HEK293 (cell line): ENCODE results near the gene WDR3.

Source experiments
- CTCF ChIA-PET: fragments of 350-600 bp; formaldehyde crosslinking; extraction: SDS; loops from one replicate; lab custom pipeline; 2021; ENCODE audit warnings: antibody characterized with exemption; lab: Yijun Ruan, JAX
- POLR2A ChIA-PET: fragments of 300-600 bp; formaldehyde crosslinking; extraction: SDS; loops from one replicate; lab custom pipeline; 2020; ENCODE audit warnings: antibody characterized with exemption, inconsistent platforms; lab: Yijun Ruan, JAX
- H3K27ac ChIP-seq: fragments of 200-500 bp; sonication (Bioruptor generic); 2 replicates; pipeline ENCODE4 v1.5.1; 2014; ENCODE audit warnings: low read depth, low read length, control low read depth, inconsistent platforms; ENCODE audit errors: extremely low read depth
- H3K36me3 ChIP-seq, 2 experiments: fragments of 200-500 bp in 1 of 2; sonication (Bioruptor generic) in 1 of 2; 1 replicate in 1 of 2; 2 replicates in 1 of 2; pipeline ENCODE4 v1.5.1; 2014 to 2017; ENCODE audit warnings: inconsistent platforms in 2 of 2, low read length in 2 of 2; ENCODE audit not compliant: control insufficient read depth in 2 of 2, insufficient read depth in 1 of 2
- H3K4me1 ChIP-seq: fragments of 200-500 bp; sonication (Bioruptor generic); 2 replicates; pipeline ENCODE4 v1.5.1; 2014; ENCODE audit warnings: mild to moderate bottlenecking, low read length, inconsistent platforms; ENCODE audit not compliant: control insufficient read depth, insufficient read depth
- H3K4me3 ChIP-seq: 2 replicates; pipeline ENCODE4 v1.5.1; 2011; ENCODE audit warnings: low read depth, mild to moderate bottlenecking, control low read depth, low read length, moderate library complexity
- H3K9me3 ChIP-seq: fragments of 200-500 bp; sonication (Bioruptor generic); 2 replicates; pipeline ENCODE4 v1.5.1; 2014; ENCODE audit warnings: low read depth, low read length, inconsistent platforms; ENCODE audit not compliant: control insufficient read depth, insufficient read depth
- HOXD13 ChIP-seq: sonication (generic); formaldehyde crosslinking; IDR thresholded peaks from 2 replicates; pipeline ENCODE4 v1.8.0; 2022; ENCODE audit warnings: missing genetic modification reagents, borderline replicate concordance
- KLF10 ChIP-seq: fragments of 450-650 bp; IDR thresholded peaks from 2 replicates; pipeline ENCODE4 v1.5.1; 2018; ENCODE audit warnings: missing biosample characterization, mild to moderate bottlenecking, missing genetic modification characterization
- OVOL3 ChIP-seq: fragments of 450-650 bp; formaldehyde crosslinking; IDR thresholded peaks from 2 replicates; pipeline ENCODE4 v1.5.1; 2016; ENCODE audit warnings: missing biosample characterization, missing genetic modification characterization
- REPIN1 ChIP-seq: fragments of 450-650 bp; formaldehyde crosslinking; IDR thresholded peaks from 2 replicates; pipeline ENCODE4 v1.5.1; 2017; ENCODE audit warnings: missing biosample characterization, missing genetic modification characterization, low read depth
- SCRT1 ChIP-seq: fragments of 450-650 bp; formaldehyde crosslinking; IDR thresholded peaks from 2 replicates; pipeline ENCODE4 v1.5.1; 2016; ENCODE audit warnings: missing biosample characterization, missing genetic modification characterization, borderline replicate concordance
- SCRT2 ChIP-seq: fragments of 450-650 bp; formaldehyde crosslinking; IDR thresholded peaks from 2 replicates; pipeline ENCODE4 v1.5.1; 2016; ENCODE audit warnings: missing biosample characterization, missing genetic modification characterization
- SP7 ChIP-seq: fragments of 450-650 bp; formaldehyde crosslinking; IDR thresholded peaks from 2 replicates; pipeline ENCODE4 v1.5.1; 2016; ENCODE audit warnings: missing biosample characterization, missing genetic modification characterization
- ZBTB48 ChIP-seq: fragments of 450-650 bp; formaldehyde crosslinking; IDR thresholded peaks from 2 replicates; pipeline ENCODE4 v1.5.1; 2016; ENCODE audit warnings: missing biosample characterization, missing genetic modification characterization
- ZBTB7A ChIP-seq: fragments of 450-650 bp; formaldehyde crosslinking; IDR thresholded peaks from 2 replicates; pipeline ENCODE4 v1.5.1; 2016; ENCODE audit warnings: low read depth, missing biosample characterization, missing genetic modification characterization
- ZNF133 ChIP-seq: fragments of 450-650 bp; formaldehyde crosslinking; IDR thresholded peaks from 2 replicates; pipeline ENCODE4 v1.5.1; 2016; ENCODE audit warnings: missing biosample characterization, missing genetic modification characterization
- ZNF146 ChIP-seq: fragments of 450-650 bp; formaldehyde crosslinking; IDR thresholded peaks from 2 replicates; pipeline ENCODE4 v1.5.1; 2016; ENCODE audit warnings: missing biosample characterization, missing genetic modification characterization
- ZNF157 ChIP-seq: fragments of 450-650 bp; formaldehyde crosslinking; IDR thresholded peaks from 2 replicates; pipeline ENCODE4 v1.5.1; 2016; ENCODE audit warnings: missing biosample characterization, missing genetic modification characterization
- ZNF239 ChIP-seq: fragments of 450-650 bp; formaldehyde crosslinking; IDR thresholded peaks from 2 replicates; pipeline ENCODE4 v1.5.1; 2016; ENCODE audit warnings: missing biosample characterization, missing genetic modification characterization
- ZNF560 ChIP-seq: fragments of 450-650 bp; formaldehyde crosslinking; IDR thresholded peaks from 2 replicates; pipeline ENCODE4 v1.5.1; 2017; ENCODE audit warnings: missing biosample characterization, missing genetic modification characterization, borderline replicate concordance
- ZNF621 ChIP-seq: fragments of 450-650 bp; formaldehyde crosslinking; IDR thresholded peaks from 2 replicates; pipeline ENCODE4 v1.5.1; 2017; ENCODE audit warnings: missing biosample characterization, missing genetic modification characterization
- ZNF660 ChIP-seq: fragments of 450-650 bp; IDR thresholded peaks from 2 replicates; pipeline ENCODE4 v1.5.1; 2018; ENCODE audit warnings: missing biosample characterization, mild to moderate bottlenecking, missing genetic modification characterization
- ZNF670 ChIP-seq: fragments of 450-650 bp; formaldehyde crosslinking; IDR thresholded peaks from 2 replicates; pipeline ENCODE4 v1.5.1; 2016; ENCODE audit warnings: missing biosample characterization, missing genetic modification characterization, low read depth
- ZNF768 ChIP-seq: fragments of 450-650 bp; formaldehyde crosslinking; IDR thresholded peaks from 2 replicates; pipeline ENCODE4 v1.5.1; 2018; ENCODE audit warnings: missing biosample characterization, mild to moderate bottlenecking, missing genetic modification characterization
- ZNF843 ChIP-seq: fragments of 450-650 bp; formaldehyde crosslinking; IDR thresholded peaks from 2 replicates; pipeline ENCODE4 v1.5.1; 2016; ENCODE audit warnings: missing biosample characterization, missing genetic modification characterization
- TF ChIP-seq, protein P1 (sequence below): fragments of 450-650 bp; formaldehyde crosslinking; IDR thresholded peaks from 2 replicates; pipeline ENCODE4 v1.5.1; 2016; ENCODE audit warnings: missing biosample characterization, missing genetic modification characterization, low read depth
- TF ChIP-seq, protein P2 (sequence below): fragments of 450-650 bp; formaldehyde crosslinking; IDR thresholded peaks from 2 replicates; pipeline ENCODE4 v1.5.1; 2016; ENCODE audit warnings: missing biosample characterization, missing genetic modification characterization
- TF ChIP-seq, protein P3 (sequence below): IDR thresholded peaks from 2 replicates; pipeline ENCODE4 v1.6.1; 2011; ENCODE audit warnings: mild to moderate bottlenecking, low read depth, low read length, borderline replicate concordance
- TF ChIP-seq, protein P4 (sequence below): fragments of 450-650 bp; formaldehyde crosslinking; IDR thresholded peaks from 2 replicates; pipeline ENCODE4 v1.5.1; 2017; ENCODE audit warnings: missing biosample characterization, missing genetic modification characterization
- TF ChIP-seq, protein P5 (sequence below): sonication (generic); formaldehyde crosslinking; IDR thresholded peaks from 2 replicates; pipeline ENCODE4 v1.8.1; 2022; ENCODE audit warnings: mild to moderate bottlenecking, moderate library complexity, missing genetic modification reagents

WDR3 gene

DNA sequence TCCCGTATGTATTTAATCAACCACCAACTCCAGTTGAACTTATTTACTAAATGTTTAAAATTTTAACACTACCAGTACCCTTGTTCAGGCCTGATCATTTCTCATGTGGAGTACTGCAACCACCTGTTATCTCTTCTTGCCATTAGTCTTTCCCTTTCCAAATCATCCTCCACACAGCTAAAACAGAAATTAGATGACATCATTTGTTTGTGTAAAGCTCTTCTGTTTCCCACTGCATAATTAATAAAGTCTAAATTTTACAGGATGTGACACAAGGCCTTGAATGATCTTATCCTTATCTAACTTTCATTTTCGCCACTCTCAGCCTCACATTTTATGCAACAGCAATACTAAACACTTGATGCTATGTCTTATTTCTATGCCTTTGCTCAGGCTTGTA lies 24.5 kb upstream of the WDR3 start:
- Histone ChIP-seq H3K4me1 (no peaks in the 10 kb centered on the region), H3K36me3 (peaks cover 0 to 72% of the 10 kb centered on the region in 2 experiments), H3K4me3 (no peak overlapping the region), H3K27ac (no peak overlapping the region), H3K9me3 (no peaks in the 10 kb centered on the region)
- no peak for TF ChIP-seq ZNF843 (tag by site-specific recombination)
- TF ChIP-seq, protein P1, sequence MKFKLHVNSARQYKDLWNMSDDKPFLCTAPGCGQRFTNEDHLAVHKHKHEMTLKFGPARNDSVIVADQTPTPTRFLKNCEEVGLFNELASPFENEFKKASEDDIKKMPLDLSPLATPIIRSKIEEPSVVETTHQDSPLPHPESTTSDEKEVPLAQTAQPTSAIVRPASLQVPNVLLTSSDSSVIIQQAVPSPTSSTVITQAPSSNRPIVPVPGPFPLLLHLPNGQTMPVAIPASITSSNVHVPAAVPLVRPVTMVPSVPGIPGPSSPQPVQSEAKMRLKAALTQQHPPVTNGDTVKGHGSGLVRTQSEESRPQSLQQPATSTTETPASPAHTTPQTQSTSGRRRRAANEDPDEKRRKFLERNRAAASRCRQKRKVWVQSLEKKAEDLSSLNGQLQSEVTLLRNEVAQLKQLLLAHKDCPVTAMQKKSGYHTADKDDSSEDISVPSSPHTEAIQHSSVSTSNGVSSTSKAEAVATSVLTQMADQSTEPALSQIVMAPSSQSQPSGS (tag by site-specific recombination) = peak; percentile 81
- TF ChIP-seq SCRT2 (tag by site-specific recombination) = peak; percentile 75
- TF ChIP-seq SCRT1 (tag by site-specific recombination) = no peak
- no peak for TF ChIP-seq OVOL3
- TF ChIP-seq HOXD13 (CRISPR knock-in tag) = no peak
- ChIA-PET POLR2A (no interaction called here), CTCF (interaction anchor here (5.2 kb wide), 1 partner anchor 9 kb away, joined by 29 read pairs; no protein-coding TSS in a partner anchor)

DNA sequence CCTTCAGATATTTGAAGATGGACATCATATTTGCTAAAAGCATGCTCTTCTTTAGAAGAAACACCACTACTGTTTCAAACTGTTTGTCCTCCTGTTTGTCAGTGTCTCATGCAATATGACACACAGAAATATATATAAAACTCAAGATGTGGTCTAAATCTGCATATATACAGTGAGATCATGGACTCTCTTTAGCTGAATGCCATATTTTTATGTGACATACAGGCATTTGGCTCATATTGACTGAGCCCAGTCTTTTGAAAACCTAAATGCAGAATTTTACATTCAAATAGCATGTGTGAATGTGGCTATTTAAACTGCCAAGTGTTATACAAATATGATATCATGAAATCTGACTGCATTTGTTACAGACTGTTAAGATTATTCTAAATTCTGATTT lies 18.5 kb upstream of the WDR3 start:
- Histone ChIP-seq H3K4me3 (no peak overlapping the region), H3K4me1 (no peaks in the 10 kb centered on the region), H3K9me3 (no peaks in the 10 kb centered on the region), H3K27ac (no peak overlapping the region), H3K36me3 (peaks cover 12 to 81% of the 10 kb centered on the region in 2 experiments; a peak in 2 of 3 replicates)
- TF ChIP-seq, protein P2, sequence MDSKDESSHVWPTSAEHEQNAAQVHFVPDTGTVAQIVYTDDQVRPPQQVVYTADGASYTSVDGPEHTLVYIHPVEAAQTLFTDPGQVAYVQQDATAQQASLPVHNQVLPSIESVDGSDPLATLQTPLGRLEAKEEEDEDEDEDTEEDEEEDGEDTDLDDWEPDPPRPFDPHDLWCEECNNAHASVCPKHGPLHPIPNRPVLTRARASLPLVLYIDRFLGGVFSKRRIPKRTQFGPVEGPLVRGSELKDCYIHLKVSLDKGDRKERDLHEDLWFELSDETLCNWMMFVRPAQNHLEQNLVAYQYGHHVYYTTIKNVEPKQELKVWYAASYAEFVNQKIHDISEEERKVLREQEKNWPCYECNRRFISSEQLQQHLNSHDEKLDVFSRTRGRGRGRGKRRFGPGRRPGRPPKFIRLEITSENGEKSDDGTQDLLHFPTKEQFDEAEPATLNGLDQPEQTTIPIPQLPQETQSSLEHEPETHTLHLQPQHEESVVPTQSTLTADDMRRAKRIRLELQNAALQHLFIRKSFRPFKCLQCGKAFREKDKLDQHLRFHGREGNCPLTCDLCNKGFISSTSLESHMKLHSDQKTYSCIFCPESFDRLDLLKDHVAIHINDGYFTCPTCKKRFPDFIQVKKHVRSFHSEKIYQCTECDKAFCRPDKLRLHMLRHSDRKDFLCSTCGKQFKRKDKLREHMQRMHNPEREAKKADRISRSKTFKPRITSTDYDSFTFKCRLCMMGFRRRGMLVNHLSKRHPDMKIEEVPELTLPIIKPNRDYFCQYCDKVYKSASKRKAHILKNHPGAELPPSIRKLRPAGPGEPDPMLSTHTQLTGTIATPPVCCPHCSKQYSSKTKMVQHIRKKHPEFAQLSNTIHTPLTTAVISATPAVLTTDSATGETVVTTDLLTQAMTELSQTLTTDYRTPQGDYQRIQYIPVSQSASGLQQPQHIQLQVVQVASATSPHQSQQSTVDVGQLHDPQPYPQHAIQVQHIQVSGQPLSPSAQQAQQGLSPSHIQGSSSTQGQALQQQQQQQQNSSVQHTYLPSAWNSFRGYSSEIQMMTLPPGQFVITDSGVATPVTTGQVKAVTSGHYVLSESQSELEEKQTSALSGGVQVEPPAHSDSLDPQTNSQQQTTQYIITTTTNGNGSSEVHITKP (tag by site-specific recombination) = no peak
- TF ChIP-seq ZNF660 (tag by site-specific recombination) (no peak), ZNF157 (tag by site-specific recombination) (no peak), ZNF768 (tag by site-specific recombination) (no peak)
- POLR2A ChIA-PET = no interaction called here
- CTCF ChIA-PET = interaction anchor here (1.5 kb wide), 1 partner anchor 15 kb away, joined by 6 read pairs; no protein-coding TSS in a partner anchor

DNA sequence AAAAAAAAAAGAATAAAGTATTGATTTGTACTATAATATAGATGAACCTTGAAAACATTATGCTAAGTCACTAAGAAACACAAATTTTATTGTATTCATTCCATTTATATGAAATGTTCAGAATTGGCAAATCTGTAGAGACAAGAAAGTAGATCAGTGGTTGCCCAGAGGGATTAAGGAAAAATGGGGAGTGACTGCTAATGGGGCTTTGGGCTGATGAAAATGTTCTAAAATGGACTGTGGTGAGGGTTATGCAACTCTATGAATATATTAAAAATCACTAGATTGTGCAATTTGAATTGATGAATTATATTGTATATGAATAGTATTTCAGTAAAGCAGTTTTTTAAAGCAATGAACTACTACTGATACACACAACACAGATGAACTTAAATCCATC lies 10.2 kb upstream of the WDR3 start:
- Histone ChIP-seq H3K36me3 (peaks cover 26 to 56% of the 10 kb centered on the region in 2 experiments), H3K27ac (no peak overlapping the region), H3K4me3 (no peak overlapping the region), H3K4me1 (no peaks in the 10 kb centered on the region), H3K9me3 (no peaks in the 10 kb centered on the region)
- ChIA-PET POLR2A (no interaction called here), CTCF (no interaction called here)
- no peak for TF ChIP-seq ZBTB48
- TF ChIP-seq, protein P3, sequence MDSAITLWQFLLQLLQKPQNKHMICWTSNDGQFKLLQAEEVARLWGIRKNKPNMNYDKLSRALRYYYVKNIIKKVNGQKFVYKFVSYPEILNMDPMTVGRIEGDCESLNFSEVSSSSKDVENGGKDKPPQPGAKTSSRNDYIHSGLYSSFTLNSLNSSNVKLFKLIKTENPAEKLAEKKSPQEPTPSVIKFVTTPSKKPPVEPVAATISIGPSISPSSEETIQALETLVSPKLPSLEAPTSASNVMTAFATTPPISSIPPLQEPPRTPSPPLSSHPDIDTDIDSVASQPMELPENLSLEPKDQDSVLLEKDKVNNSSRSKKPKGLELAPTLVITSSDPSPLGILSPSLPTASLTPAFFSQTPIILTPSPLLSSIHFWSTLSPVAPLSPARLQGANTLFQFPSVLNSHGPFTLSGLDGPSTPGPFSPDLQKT = no peak
- TF ChIP-seq ZNF157 (tag by site-specific recombination) = no peak
- no peak for TF ChIP-seq KLF10 (tag by site-specific recombination)
- TF ChIP-seq ZNF239 = no peak
- no peak for TF ChIP-seq ZBTB7A (tag by site-specific recombination)
- no peak for TF ChIP-seq REPIN1 (tag by site-specific recombination)
- no peak for TF ChIP-seq ZNF670 (tag by site-specific recombination)
- no peak for TF ChIP-seq ZNF133
- TF ChIP-seq ZNF621 = no peak
- no peak for TF ChIP-seq SP7 (tag by site-specific recombination)
- no peak for TF ChIP-seq ZNF560
- TF ChIP-seq ZNF146 (tag by site-specific recombination) = no peak
- TF ChIP-seq, protein P4, sequence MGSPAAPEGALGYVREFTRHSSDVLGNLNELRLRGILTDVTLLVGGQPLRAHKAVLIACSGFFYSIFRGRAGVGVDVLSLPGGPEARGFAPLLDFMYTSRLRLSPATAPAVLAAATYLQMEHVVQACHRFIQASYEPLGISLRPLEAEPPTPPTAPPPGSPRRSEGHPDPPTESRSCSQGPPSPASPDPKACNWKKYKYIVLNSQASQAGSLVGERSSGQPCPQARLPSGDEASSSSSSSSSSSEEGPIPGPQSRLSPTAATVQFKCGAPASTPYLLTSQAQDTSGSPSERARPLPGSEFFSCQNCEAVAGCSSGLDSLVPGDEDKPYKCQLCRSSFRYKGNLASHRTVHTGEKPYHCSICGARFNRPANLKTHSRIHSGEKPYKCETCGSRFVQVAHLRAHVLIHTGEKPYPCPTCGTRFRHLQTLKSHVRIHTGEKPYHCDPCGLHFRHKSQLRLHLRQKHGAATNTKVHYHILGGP (tag by site-specific recombination) = no peak
- TF ChIP-seq SCRT1 (tag by site-specific recombination) = no peak
- TF ChIP-seq, protein P5, sequence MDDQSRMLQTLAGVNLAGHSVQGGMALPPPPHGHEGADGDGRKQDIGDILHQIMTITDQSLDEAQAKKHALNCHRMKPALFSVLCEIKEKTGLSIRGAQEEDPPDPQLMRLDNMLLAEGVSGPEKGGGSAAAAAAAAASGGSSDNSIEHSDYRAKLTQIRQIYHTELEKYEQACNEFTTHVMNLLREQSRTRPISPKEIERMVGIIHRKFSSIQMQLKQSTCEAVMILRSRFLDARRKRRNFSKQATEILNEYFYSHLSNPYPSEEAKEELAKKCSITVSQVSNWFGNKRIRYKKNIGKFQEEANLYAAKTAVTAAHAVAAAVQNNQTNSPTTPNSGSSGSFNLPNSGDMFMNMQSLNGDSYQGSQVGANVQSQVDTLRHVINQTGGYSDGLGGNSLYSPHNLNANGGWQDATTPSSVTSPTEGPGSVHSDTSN (CRISPR knock-in tag) = no peak
